ENCODE measurements around the gene NRG4.
"Not testable (repeated sequence)": the region's sequence is repeated elsewhere in the genome, so short reads cannot be mapped to it uniquely, and the experiment has no call there.

Gene NRG4

DNA sequence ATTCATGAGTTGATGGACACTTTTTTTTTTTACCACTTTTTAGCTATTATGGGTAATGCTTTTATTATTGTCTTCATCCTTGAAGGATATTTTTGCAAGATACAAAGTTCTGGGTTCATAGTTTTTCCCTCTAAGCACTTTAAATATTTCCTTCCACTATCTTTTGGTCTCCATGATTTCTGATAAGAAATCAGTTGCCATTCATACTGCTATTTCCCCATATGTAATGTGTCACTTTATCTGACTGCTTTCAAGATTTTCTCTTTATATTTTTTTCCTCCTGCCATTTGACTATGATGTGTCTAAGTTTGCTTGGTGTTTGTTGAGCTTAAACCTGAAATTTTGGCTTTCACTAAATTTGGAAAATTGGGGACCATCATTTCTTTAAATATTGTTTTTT is 19.3 kb downstream of the NRG4 start:
- ATAC-seq = no peak

DNA sequence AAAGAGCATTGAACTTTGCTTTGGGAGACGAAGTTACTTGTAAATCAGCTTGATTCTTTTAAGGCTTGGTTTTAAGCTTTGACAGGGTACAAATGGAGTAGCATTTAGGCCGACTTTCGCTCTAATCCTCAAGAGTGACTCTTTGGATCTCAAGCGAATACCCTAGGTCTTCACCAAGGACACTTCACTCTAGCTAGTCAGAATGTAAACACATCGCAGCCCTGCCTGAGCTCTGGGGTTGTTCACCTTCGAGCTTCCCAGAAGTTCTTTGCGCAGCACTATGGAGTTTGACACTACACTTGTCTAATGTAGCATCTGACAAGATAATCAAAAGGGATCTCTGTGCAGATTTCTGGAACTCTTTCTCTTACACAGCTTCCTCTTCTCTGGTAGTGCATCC is 22.3 kb downstream of the NRG4 start:
- ATAC-seq = no peak

DNA sequence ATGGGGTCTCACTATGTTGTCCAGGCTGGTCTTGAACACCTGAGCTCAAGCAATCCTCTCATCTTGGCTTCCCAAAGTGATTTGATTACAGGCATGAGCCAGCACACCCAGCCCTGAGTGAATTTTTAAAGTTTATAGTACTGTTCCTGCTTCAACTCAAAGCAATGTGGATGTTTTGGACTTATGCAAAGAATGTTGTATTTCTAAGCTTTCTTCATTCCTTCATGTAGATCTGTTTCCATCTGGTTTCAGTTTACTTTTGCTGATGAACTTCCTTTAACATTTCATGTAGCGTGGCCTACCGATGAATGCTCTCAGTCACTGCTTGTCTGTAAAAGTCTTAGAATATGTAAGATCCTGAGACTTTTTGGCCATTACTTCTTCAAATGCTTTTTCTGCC is 23.2 kb downstream of the NRG4 start:
- ATAC-seq = no peak

DNA sequence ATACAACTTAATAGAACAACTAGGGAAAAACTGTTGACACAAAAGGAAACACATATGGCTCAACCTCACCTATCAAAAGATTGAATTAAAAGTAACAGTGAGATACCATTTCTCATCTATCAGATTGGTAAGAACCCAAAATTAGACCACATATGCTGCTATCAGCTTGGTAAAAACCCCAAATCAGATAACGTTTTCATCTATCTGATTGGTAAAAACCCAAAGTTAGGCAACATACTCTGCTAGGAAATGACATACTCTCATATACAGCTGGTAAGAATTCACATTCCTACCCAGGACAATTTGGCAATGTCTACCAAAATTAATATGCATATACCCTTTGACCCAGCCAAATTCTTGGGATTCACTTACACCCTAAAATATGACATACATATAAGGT is 26.3 kb downstream of the NRG4 start:
- no peak for ATAC-seq

DNA sequence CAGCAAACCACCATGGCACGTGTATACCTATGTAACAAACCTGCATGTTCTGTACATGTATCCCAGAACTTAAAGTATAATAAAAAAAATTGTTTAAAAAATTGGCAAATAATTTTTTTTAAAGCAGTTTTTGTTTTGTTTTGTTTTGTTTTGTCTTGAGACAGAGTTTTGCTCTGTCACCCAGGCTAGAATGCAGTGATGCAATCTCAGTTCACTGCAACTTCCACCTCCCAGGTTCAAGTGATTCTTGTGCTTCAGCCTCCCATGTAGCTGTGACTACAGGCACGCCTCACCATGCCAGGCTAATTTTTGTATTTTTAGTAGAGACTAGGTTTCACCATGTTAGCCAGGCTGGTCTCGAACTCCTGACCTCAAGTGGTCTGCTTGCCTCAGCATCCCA is 27.5 kb downstream of the NRG4 start:
- not testable (repeated sequence) for ATAC-seq

DNA sequence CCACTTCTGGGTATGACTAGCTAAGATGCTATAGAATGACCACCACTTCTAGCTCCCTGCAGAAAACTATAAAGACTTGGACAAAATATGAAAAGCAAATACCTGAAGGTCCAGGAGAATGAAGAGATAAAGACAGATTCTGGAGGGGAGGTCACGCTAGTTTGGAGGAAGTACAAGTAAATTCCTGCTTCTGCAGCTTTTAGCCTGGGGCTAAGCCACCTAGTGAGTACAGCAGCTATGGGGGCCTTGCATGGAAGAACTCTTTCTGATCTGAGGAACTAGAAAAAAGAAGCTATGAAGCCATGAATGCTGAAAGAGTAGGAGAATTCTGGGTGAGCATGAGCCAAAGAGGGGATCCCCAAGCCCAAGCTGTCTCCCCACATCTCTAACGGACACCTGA is 29.8 kb downstream of the NRG4 start:
- ATAC-seq = no peak

DNA sequence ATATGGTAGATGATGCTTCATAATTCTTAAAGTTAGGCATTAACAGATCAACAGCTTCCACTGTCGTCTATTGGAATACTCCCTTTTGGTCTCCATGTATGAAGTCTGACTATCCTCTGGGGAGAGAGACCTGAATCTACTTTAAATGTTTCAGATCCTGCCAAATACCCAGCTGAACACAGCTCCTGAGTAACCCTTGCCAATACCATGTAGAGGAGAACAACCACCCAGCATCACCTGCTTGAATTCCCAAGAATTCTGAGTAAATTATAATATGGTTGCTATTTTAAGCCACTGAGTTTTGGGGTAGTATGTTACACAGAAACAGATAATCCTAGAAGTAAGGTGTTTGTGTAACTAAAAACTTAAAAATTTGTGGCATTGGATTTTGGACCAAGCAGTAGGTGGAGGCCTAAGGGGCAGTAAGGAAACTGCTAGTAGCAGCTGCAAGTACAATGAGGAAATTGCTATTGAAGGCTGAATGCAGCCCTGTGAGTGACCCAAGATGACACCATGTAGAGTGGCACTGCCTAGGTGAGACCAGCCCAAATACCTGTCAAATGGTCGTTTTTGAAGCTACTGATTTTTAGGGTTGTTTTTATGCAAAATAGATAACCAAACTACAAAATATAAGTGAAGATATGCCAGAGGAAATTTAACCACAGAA is 30.9 kb downstream of the NRG4 start:
- ATAC-seq = no peak

DNA sequence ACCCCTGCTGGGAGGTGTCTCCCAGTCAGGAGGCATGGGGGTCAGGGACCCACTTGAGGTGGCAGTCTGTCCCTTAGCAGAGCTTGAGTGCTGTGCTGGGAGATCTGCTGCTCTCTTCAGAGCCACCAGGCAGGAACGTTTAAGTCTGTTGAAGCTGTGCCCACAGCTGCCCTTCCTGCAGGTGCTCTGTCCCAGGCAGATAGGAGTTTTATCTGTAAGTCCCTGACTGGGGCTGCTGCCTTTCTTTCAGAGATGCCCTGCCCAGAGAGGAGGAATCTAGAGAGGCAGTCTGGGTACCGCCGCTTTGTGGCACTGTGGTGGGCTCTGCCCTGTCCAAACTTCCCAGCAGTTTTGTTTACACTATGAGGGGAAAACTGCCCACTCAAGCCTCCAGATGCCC is 35.5 kb downstream of the NRG4 start:
- ATAC-seq = not testable (repeated sequence)

DNA sequence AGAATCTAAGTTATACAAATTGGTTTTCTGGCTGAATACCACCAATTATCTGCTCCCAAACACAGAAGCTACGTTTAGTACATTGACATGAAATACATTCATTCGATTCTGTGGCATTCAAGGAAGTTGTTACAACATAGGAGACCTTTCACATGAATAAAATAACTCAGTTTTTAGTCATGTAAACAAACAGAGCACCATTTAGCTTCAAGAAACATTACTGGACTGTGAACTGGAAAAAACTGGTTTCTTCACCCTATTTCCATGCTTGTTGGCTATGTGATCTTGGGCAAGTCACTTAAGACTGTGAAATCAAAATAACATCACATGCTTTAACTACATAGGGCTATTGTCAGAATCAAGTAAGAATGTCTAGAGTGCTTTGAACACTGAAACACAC is 46.2 kb downstream of the NRG4 start:
- no peak for ATAC-seq

DNA sequence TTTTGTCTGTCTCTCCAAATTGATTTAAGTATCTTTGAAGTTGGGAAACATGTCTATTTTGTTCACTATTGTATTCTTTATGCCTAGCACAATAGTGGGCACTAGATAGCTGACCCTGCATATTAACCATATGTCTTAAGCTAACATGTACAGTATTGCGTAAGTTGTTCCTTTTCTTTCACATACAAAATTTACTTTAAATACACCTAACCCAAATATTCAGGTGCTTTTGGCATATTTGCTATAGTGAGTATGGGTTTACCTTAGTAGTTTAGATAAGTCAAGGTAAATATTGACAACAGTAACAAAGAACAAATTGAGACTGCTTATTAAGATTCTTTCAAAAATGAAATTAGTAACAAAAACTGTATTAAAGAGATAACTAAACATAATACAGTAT is 50.9 kb downstream of the NRG4 start:
- ATAC-seq = no peak

DNA sequence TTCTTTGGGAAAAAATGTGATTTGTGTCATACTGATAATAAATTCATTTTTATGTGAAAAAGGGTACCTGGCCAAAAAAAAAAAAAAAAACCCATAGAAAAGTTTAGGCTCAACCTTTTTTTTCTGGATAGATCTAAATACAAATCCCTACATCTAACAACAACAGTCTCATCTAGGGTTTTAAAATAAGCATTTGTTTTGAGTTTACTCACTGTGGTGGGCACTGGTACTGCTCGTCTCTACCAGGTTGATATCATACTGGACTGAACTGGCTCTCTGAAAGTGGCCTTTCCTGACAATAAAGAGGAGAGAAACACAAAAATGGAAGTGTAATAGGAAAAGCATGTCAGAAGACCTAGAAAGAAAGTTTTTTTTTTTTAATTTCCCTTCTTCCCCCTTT is 56.5 kb downstream of the NRG4 start:
- no peak for ATAC-seq

DNA sequence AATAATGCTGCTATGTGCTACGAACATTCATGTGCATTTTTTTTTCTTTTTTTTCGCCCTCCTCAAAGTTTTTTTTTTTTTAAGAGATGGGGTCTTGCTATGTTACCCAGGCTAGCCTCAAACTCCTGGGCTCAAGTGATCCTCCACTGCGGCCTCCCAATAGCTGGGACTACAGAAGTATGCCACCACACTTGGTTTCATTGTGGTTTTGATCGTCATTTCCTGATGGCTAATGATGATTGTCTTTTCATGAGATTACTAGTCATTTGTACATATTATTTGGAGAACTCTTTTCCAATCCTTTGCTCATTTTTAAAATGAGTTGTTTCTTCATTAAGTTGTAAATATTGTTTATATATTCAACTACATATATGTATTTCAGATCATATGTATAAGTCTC is 59.7 kb downstream of the NRG4 start:
- ATAC-seq = no peak

DNA sequence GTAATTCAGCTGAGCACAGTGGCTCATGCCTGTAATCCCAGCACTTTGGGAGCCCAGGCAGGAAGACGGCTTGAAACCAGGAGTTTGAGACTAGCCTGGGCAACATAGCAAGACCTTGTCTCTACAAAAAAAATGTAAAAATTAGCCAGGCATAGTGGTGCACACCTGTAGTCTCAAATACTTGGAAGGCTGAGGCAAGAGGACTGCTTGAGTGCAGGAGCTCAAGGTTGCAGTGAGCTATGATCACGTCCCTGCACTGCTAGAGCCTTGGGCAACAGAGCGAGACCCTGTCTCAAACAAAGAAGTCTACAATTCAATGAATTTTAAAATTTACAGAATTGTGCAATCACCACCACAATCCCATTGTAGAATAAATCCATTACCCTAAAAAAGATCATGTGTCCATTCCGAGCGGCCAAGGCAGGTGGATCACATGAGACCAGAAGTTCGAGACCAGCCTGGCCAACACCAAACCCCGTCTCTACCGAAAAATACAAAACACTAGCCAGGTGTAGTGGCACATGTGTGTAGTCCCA is 63.4 kb downstream of the NRG4 start:
- ATAC-seq = no peak

DNA sequence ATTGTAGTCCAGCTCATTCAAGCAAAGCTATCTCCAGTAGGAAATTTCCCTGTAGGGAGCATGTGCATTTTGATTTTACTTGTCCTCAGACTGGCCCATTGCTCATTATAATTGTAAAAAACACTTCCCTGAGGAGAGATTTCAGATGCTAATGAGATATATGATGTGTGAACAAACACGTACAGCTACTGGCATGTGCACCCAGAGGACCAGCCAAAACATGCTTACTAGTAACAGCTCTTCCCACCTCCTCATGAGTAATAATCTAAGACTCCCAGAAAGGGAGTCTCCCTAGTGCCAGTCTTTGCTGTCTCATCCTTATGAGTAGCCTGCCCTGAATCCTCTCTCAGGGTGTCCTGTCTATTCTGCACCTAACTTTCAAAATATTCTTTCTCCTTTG is 65.1 kb downstream of the NRG4 start:
- no peak for ATAC-seq

DNA sequence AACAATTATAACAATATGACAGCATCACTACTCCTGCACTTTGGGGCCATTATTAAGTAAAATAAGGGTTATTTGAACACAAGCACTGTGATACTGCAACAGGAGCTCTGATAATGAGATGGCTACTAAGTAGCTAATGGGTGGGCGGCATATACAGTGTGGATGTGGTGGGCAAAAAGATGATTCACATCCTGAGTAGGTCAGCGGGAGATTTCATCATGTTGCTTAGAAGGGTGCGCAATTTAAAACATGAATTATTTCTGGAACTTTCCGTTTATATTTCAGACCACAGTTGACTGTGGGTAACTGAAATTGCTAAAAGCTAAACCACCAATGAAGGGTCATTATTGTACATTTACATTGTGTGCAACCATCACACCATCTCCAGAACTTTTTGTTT is 66.3 kb downstream of the NRG4 start:
- no peak for ATAC-seq

DNA sequence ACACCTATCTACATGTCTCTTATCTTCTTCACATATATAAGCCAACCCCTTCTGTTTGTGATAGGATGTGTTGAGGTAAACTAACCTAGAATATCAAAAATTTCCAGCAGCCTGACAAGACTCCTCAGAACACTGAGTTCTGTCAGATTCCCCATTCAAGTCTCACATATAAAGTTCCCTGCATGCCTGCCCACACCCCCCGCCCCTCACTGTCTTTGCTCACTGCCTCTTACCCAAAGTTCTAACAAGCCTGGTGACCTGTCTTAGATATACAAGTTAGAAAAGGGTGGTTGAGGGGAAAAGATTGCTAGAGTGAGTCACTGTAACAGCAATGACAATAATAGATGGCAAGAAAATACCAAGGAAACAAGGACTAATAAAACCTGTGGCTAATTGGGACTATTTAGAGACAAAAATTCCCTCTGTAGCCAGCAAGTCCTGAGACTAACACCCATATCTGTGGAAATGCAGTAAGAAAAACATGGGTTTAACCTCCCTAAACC is 68.5 kb downstream of the NRG4 start:
- ATAC-seq = no peak

DNA sequence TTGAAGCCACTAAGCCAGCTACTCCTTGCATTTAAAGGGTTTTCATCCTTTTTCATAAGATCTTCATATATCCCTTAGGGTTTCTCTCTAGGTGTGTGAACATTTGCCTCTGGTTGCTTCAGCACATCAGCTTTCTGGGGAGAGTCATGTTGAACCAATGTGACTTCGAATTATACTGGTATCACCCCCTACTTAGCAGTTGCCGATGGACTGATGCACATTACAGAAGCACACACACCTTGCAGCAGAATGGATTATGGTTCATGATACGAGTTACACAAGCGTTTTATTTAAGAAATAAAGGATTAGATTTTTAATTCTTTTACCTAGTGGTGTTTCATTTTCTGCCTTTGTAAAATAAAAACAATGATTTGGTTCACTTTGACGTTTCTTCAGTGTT is 69.0 kb downstream of the NRG4 start:
- ATAC-seq = no peak

DNA sequence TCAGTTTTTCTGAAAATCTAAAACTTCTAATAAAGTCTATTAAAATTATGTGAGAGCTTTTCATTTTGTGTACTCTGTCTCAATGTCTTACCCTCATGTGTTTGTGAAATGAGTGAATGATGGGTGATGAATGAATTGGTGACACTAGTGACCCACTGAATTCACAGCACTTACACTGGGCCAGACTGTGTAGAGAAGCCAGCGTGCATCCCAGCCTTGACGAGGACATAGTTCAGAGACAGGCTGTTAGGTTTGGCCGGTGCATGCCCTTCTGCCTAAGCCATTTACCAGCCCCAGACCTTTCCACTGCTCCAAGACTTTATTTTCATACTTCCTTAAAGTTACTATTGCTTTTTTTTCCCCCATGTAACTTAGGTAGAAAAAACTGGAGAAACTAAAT is 69.8 kb downstream of the NRG4 start:
- no peak for ATAC-seq

DNA sequence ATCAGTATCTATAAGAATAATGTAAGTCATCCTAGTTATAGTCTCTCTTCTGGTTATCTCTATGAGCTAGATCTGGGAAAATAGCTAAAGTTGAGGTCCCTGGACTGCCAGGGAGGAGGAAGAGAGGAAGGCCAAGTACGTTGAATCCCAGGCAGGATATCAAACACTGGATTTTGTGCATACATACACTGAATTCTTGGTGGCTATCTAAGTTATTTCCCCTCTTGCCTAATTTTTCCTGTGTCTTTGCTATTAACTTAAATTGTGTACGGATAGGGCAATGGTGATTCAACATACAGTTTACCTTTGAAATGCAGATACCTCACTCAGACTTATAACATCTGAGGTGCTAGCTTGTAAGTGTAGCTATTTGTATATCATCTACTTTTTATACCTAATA is 81.4 kb downstream of the NRG4 start:
- ATAC-seq = no peak

DNA sequence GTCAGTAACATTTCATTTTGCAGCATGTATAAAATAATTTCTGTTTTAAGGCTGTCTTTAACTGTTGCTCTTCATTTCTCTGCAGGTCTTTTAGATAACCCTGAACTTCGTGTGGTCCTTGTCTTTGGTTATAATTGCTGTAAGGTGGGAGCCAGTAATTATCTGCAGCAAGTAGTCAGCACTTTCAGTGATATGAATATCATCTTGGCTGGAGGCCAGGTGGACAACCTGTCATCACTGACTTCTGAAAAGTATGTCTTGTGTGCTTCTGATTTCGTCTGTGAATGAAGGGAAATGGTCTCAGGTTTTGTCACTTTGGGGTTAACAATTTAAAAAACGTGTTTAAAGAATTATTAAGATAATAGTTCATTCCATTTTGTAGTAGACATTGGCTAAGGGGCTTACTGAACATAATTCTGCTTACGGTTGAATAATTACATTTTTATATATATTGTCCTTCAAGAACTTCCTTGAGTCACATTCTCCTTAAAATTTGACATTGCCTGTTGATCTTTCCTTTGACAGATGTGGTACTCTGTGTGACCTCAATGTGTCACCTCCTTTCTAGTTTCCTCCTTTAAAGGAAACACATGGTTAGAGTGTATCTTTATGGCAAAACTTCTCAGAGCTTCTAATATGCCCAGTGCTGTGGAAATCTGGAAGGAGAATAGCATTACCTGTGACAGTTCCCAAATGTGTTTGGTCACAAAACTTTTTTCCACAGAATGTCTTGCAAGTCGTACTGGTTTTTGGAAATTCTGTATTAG is 82.2 kb downstream of the NRG4 start:
- no peak for ATAC-seq

DNA sequence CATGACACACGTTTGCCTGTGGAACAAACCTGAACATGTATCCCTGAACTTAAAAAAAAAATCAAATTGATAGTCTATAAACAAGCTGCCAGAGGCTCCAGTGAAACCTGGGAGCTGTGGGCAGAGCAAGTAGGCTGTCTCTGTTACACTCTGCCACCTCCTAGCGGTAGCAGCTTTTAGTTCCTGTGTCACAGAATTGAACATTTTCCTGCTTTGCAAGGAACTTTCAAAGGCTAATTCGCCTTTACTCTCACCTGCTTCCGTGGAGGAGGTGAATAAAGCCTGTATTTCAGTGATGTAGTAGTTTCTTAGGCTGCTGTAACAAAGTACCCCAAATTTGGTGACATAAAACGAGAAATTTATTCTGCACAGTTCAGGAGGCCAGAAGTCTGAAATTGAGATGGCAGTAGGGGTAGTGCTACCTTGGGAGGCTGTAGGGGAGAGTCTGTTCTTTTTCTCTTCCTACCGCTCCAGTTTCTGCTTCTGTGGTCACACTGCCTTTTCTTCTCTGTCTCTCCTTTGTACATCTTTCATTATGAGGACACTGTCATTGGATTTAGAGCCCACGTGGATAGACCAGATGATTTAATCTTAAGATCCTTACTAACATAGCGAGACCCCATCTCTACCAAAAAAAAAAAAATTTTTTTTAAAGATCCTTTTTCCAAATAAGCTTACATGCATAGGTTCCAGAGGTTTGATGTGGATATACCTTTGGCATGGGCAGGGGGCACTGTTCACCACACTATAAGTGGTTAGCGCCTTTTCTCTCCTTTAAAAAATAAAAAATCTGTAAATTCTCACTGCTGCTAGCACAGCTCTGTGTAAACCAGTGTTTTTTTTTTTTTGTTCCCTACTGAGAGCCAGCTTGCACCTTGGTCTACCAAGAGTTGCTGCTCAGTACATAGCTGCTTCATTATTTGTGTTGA is 83.3 kb downstream of the NRG4 start:
- ATAC-seq = no peak

DNA sequence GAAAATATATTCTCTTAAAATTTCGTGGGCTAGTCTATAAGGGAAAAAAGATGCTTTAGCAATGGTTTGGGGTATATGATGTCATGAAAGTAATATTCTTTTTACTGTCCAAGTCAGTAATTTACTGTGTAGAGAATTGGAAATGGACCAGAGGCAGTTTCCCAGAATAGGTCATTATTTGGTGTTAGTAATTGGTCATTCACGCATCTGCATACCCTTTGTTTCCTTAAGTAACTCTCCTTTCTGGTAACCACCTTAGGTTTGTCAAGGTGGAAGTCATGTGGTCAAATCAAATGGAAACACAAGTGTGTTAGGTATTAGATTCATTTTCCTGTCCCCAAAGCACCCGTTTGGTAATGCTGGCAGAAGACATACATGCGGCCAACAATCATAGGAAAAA is 84.6 kb downstream of the NRG4 start:
- ATAC-seq = no peak

DNA sequence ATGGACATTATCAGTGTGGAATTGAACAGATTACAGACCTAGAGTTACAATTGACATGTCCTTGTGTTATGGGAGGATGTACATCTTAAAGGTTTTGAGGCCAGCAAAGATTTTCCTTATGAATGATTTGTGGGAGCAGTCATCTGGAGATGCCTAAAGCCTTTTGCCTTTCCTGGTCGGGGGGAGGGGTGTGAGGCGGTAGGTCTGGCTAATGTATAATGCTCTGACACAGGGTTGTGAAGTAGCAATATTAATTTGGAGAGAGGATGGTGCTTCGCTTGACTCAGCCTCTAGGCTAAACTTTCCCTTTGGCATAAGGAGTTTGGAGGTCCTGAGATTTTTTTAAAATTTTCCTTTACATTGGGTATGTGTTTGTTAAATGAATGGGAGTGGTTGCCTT is 85.3 kb downstream of the NRG4 start:
- ATAC-seq = no peak

Data from activated CD4-positive, CD25-positive, alpha-beta regulatory T cell treated with anti-CD3 and anti-CD28 coated beads, Interleukin-2, amount 50 U/mL, for 24 hours (primary cell).